HCT116 (cell line): ENCODE measurements around the gene RARB. TPM values are rescaled to one million over a fixed set of nuclear protein-coding genes. Genes with fewer than 3 reads are reported as not detected.

Experiments used
- ATAC-seq: fragments of 200-7000 bp; cut with Tn5 transposase; 2 replicates; pipeline ENCODE4 v1.9.1; 2020; ENCODE audit warnings: mild to moderate bottlenecking, moderate library complexity
- BruUV-seq: library from RNA; stranded (reverse); fragments of 400-500 nt; replicated peaks from 2 replicates; lab custom pipeline; 2021; lab: Mats Ljungman, UMichigan
- CTCF ChIA-PET: fragments of 300-600 bp; sonication (Branson Sonifier 250); formaldehyde crosslinking; loops from one replicate; lab custom pipeline; 2021; ENCODE audit warnings: antibody characterized with exemption; lab: Charles Lee
- POLR2A ChIA-PET: fragments of 300-600, 350-600 bp; sonication (Branson Sonifier 250); formaldehyde crosslinking; loops from one replicate; lab custom pipeline; 2021; ENCODE audit warnings: antibody characterized with exemption; lab: Charles Lee
- RAD21 ChIA-PET, 2 experiments: fragments of 300-600 bp; sonication (Branson Sonifier 250); formaldehyde crosslinking; loops; one replicate each; lab custom pipeline; 2023; ENCODE audit warnings: low total read pairs in 2 of 2; ENCODE audit not compliant: uncharacterized antibody in 2 of 2, unreplicated experiment in 2 of 2, low non-redundant PET in 1 of 2; lab: Charles Lee
- DNase-seq: peaks from one replicate; pipeline ENCODE4 v3.0.0-alpha.2; 2010; ENCODE audit warnings: low read depth, low spot score
- H2AFZ ChIP-seq: fragments of 200-600 bp; shearing (Covaris generic), sonication (generic); 2 replicates; pipeline ENCODE4 v1.6.1; 2017; ENCODE audit warnings: low read depth, mixed run types, mixed read lengths, antibody characterized with exemption, low read length; ENCODE audit not compliant: poor library complexity, severe bottlenecking
- H3K27ac ChIP-seq: 2 replicates; pipeline ENCODE4 v1.5.1; 2012; ENCODE audit warnings: low read depth, low read length
- H3K27me3 ChIP-seq: fragments of 200-600 bp; sonication (generic); 2 replicates; pipeline ENCODE4 v1.6.1; 2016; ENCODE audit warnings: mixed run types, low read length, mixed read lengths; ENCODE audit not compliant: insufficient read depth
- H3K36me3 ChIP-seq, 2 experiments: fragments of 200-500 bp in 1 of 2; fragments of 200-600 bp in 1 of 2; sonication (Bioruptor generic) in 1 of 2; sonication (generic) in 1 of 2; 2 replicates each; pipeline versions ENCODE4 v1.5.1 to v1.6.1; 2014 to 2016; ENCODE audit warnings: low read length in 2 of 2, inconsistent platforms in 1 of 2, mixed read lengths in 1 of 2, mixed run types in 1 of 2; ENCODE audit not compliant: insufficient read depth in 2 of 2, control insufficient read depth in 1 of 2
- H3K4me1 ChIP-seq, 2 experiments: fragments of 200-600 bp in 1 of 2; sonication (generic) in 1 of 2; 2 replicates each; pipeline versions ENCODE4 v1.5.1 to v1.6.1; 2012 to 2017; ENCODE audit warnings: low read length in 2 of 2, inconsistent platforms in 1 of 2, mild to moderate bottlenecking in 1 of 2, mixed read lengths in 1 of 2, mixed run types in 1 of 2, moderate library complexity in 1 of 2; ENCODE audit not compliant: insufficient read depth in 2 of 2, control insufficient read depth in 1 of 2
- H3K4me2 ChIP-seq: fragments of 200-600 bp; sonication (generic); 2 replicates; pipeline ENCODE4 v1.6.1; 2017; ENCODE audit warnings: mixed run types, low read length, mixed read lengths
- H3K4me3 ChIP-seq, 2 experiments: fragments of 200-600 bp in 1 of 2; sonication (generic) in 1 of 2; replicated peaks in 1 of 2; 2 replicates each; pipeline ENCODE4 v1.5.1; 2011 to 2016; ENCODE audit warnings: low read length in 2 of 2, control low read depth in 1 of 2, low read depth in 1 of 2, mild to moderate bottlenecking in 1 of 2, mixed read lengths in 1 of 2, mixed run types in 1 of 2
- H3K79me2 ChIP-seq: fragments of 200-600 bp; sonication (generic); 2 replicates; pipeline ENCODE4 v1.6.1; 2017; ENCODE audit warnings: mild to moderate bottlenecking, mixed run types, low read length, moderate library complexity, mixed read lengths; ENCODE audit not compliant: insufficient read depth
- H3K9ac ChIP-seq: fragments of 200-600 bp; sonication (generic); 2 replicates; pipeline ENCODE4 v1.6.1; 2016; ENCODE audit warnings: low read length, mixed read lengths
- H3K9me2 ChIP-seq: fragments of 200-600 bp; sonication (generic), shearing (Covaris generic); 2 replicates; pipeline ENCODE4 v1.6.1; 2017; ENCODE audit warnings: mixed run types, mild to moderate bottlenecking, moderate library complexity; ENCODE audit not compliant: insufficient read depth
- H3K9me3 ChIP-seq, 2 experiments: fragments of 200-500 bp in 1 of 2; fragments of 200-600 bp in 1 of 2; sonication (Bioruptor generic) in 1 of 2; sonication (generic) in 1 of 2; 2 replicates each; pipeline ENCODE4 v1.6.1; 2014 to 2017; ENCODE audit warnings: low read length in 2 of 2, mixed read lengths in 2 of 2, inconsistent platforms in 1 of 2, low read depth in 1 of 2, mild to moderate bottlenecking in 1 of 2, mixed run types in 1 of 2, moderate library complexity in 1 of 2; ENCODE audit not compliant: control insufficient read depth in 1 of 2, insufficient read depth in 1 of 2
- H4K20me1 ChIP-seq: fragments of 200-600 bp; sonication (generic), shearing (Covaris generic); 2 replicates; pipeline ENCODE4 v1.6.1; 2017; ENCODE audit warnings: mixed run types, mild to moderate bottlenecking, moderate library complexity; ENCODE audit not compliant: insufficient read depth
- ATF3 ChIP-seq: IDR thresholded peaks from 2 replicates; pipeline ENCODE4 v1.6.1; 2012
- CTCF ChIP-seq, 3 experiments: fragments of 200-600 bp in 1 of 3; sonication (generic) in 1 of 3; IDR thresholded peaks in 2 of 3; conservative IDR thresholded peaks in 1 of 3; 2 replicates each; pipeline ENCODE4 v1.5.1; 2012 to 2017; ENCODE audit warnings: low read depth in 2 of 3, low read length in 2 of 3, antibody characterized with exemption in 1 of 3, borderline replicate concordance in 1 of 3, control low read depth in 1 of 3, mild to moderate bottlenecking in 1 of 3, mixed read lengths in 1 of 3, mixed run types in 1 of 3, moderate library complexity in 1 of 3; ENCODE audit not compliant: insufficient read depth in 1 of 3
- FOSL1 ChIP-seq: IDR thresholded peaks from 2 replicates; pipeline ENCODE4 v1.6.1; 2012; ENCODE audit warnings: low read depth
- JUND ChIP-seq: IDR thresholded peaks from 2 replicates; pipeline ENCODE4 v1.6.1; 2012
- MAX ChIP-seq: IDR thresholded peaks from 2 replicates; pipeline ENCODE4 v1.6.1; 2012
- POLR2A ChIP-seq: IDR thresholded peaks from 2 replicates; pipeline ENCODE4 v1.7.0; 2011; ENCODE audit warnings: borderline replicate concordance; ENCODE audit not compliant: insufficient read depth, insufficient read length; ENCODE audit errors: extremely low read depth
- POLR2AphosphoS5 ChIP-seq: IDR thresholded peaks from 2 replicates; pipeline ENCODE4 v1.6.1; 2011; ENCODE audit warnings: mild to moderate bottlenecking, low read depth, low read length, moderate library complexity
- RAD21 ChIP-seq: IDR thresholded peaks from 2 replicates; pipeline ENCODE4 v1.6.1; 2012; ENCODE audit warnings: low read depth, mild to moderate bottlenecking
- REST ChIP-seq: IDR thresholded peaks from 2 replicates; pipeline ENCODE4 v1.6.1; 2012; ENCODE audit warnings: low read depth
- SIN3A ChIP-seq: IDR thresholded peaks from 2 replicates; pipeline ENCODE4 v1.6.1; 2012; ENCODE audit warnings: low read depth
- SRF ChIP-seq: IDR thresholded peaks from 2 replicates; pipeline ENCODE4 v1.6.1; 2012; ENCODE audit warnings: low read depth
- TCF7L2 ChIP-seq: IDR thresholded peaks from 2 replicates; pipeline ENCODE4 v1.7.0; 2011; ENCODE audit warnings: borderline replicate concordance, inconsistent platforms; ENCODE audit not compliant: insufficient read depth, insufficient read length; ENCODE audit errors: extremely low read depth
- YY1 ChIP-seq: IDR thresholded peaks from 2 replicates; pipeline ENCODE4 v1.6.1; 2011; ENCODE audit warnings: low read length, low read depth, moderate library complexity, mild to moderate bottlenecking; ENCODE audit not compliant: insufficient replicate concordance; ENCODE audit errors: extremely low read depth
- ZBTB33 ChIP-seq: IDR thresholded peaks from 2 replicates; pipeline ENCODE4 v1.6.1; 2011; ENCODE audit warnings: mild to moderate bottlenecking, low read length, moderate library complexity; ENCODE audit not compliant: insufficient replicate concordance; ENCODE audit errors: extremely low read depth
- ZFX ChIP-seq: fragments of 450-650 bp; IDR thresholded peaks from 2 replicates; pipeline ENCODE4 v1.6.1; 2017
- ZNF274 ChIP-seq: fragments of 200-500 bp; sonication (Bioruptor generic); IDR thresholded peaks from 2 replicates; pipeline ENCODE4 v1.6.1; 2014; ENCODE audit warnings: mild to moderate bottlenecking, low read depth, low read length, inconsistent platforms
- intact Hi-C: fragments of 100-400 bp; cut with micrococcal nuclease; formaldehyde crosslinking; loops from 2 replicates; pipeline ENCODE4 v1.10.0; 2022
- total RNA-seq: library from RNA; stranded (reverse); gene quantifications from one replicate; pipeline ENCODE4 v1.2.1, GENCODE V29; 2021; ENCODE audit not compliant: unreplicated experiment

RARB gene
- total RNA-seq, 1 experiment from 2014 or later, result not detected

- intact Hi-C loops, result no loop called here
- H3K79me2 ChIP-seq, result no peaks in the 10 kb centered on the region
- no peak overlapping the region for H3K27ac ChIP-seq
- H3K9me2 ChIP-seq, result no peaks in the 10 kb centered on the region
- no peak overlapping the region for H3K4me3 ChIP-seq
- ChIA-PET CTCF (no interaction called here), POLR2A (no interaction called here), RAD21 (no interaction called here)
- no peak for DNase-seq
- no peak overlapping the region for H2AFZ ChIP-seq
- H3K4me2 ChIP-seq, result no peak overlapping the region
- H3K9ac ChIP-seq, result no peak overlapping the region
- peaks cover 36% of the 10 kb centered on the region for H3K27me3 ChIP-seq
- H3K4me1 ChIP-seq, result no peaks in the 10 kb centered on the region
- no peaks in the 10 kb centered on the region for H3K9me3 ChIP-seq
- no TSS peak for BruUV-seq
- H3K36me3 ChIP-seq, result no peaks in the 10 kb centered on the region
- no peak for ATAC-seq
- TF ChIP-seq ZNF274 (no peak), SRF (no peak), MAX (no peak), REST (no peak), TCF7L2 (no peak), RAD21 (no peak), CTCF (IDR thresholded peaks at IDR 0.05 in 2 of 3, conservative IDR thresholded peaks at IDR 0.05 in 1 of 3; ENCODE audit: borderline replicate concordance in 1 of 3, insufficient read depth in 1 of 3, low read depth in 2 of 3, low read length in 2 of 3) (no peak), POLR2AphosphoS5 (no peak), FOSL1 (no peak), JUND (no peak), ATF3 (no peak), SIN3A (no peak), ZBTB33 (no peak), POLR2A (no peak), ZFX (no peak), YY1 (no peak)
- TF ChIP-seq, all 23 proteins: peak for 0
- H4K20me1 ChIP-seq, result no peaks in the 10 kb centered on the region
These were observed 75.8 kb downstream of the RARB start for GRCh38 chr3:25503898-25504301.
